ENCODE data around the gene GTPBP3. TPM values are rescaled to one million over a fixed set of nuclear protein-coding genes. Genes with fewer than 3 reads are reported as not detected.

GTPBP3 gene
- total and polyA plus RNA-seq, 2 experiments from 2014 or later: 25.4 to 67.8 TPM

GRCh38 chr19:17380426-17381138 is 43.2 kb downstream of the GTPBP3 start:
- Histone ChIP-seq H3K36me3 (ENCODE audit: insufficient read depth) (no peaks in the 10 kb centered on the region), H3K4me2 (no peak overlapping the region), H3K4me1 (ENCODE audit: insufficient read depth) (peaks cover 6% of the 10 kb centered on the region; the same call in 1 of the 2 replicates), H3K9me2 (ENCODE audit: insufficient read depth) (no peaks in the 10 kb centered on the region), H3K27ac (ENCODE audit: low read depth) (no peak overlapping the region), H3F3A (replicated peaks; ENCODE audit: low read depth) (0 out of 2 replicates have a peak, but pooled peaks cover 12% of the 10 kb centered on the region), H2AFZ (no peak overlapping the region; the same call in 1 of the 2 replicates), H3K4me3 (no peak overlapping the region), H3K79me2 (replicated peaks; ENCODE audit: insufficient read depth) (no peaks in the 10 kb centered on the region), H4K20me1 (replicated peaks; ENCODE audit: insufficient read depth) (no peaks in the 10 kb centered on the region), H3K27me3 (ENCODE audit: insufficient read depth) (no peaks in the 10 kb centered on the region)
- Mint-ChIP-seq H3K27me3 (ENCODE audit: insufficient read depth, low read depth, poor library complexity) (peaks cover 28% of the 10 kb centered on the region), H3K36me3 (ENCODE audit: low read depth) (peaks cover 7% of the 10 kb centered on the region; the same call in 2 of the 3 replicates), H3K27ac (no peak overlapping the region), H3K4me3 (no peak overlapping the region), H3K9me3 (peaks cover 10% of the 10 kb centered on the region), H3K4me1 (peaks cover 12% of the 10 kb centered on the region)
- DNase-seq (ENCODE audit: low spot score) (no peak), ATAC-seq (no peak)
- TF ChIP-seq STAT1 (IDR thresholded peaks at IDR 0.05; ENCODE audit: unreplicated experiment) (no peak), EZH2phosphoT487 (IDR thresholded peaks at IDR 0.05; ENCODE audit: unreplicated experiment) (no peak), ZNF114 (CRISPR knock-in tag; IDR thresholded peaks at IDR 0.05) (no peak), ZNF331 (CRISPR knock-in tag; IDR thresholded peaks at IDR 0.05; ENCODE audit: low read depth) (no peak), CTCF (conservative IDR thresholded peaks at IDR 0.05; ENCODE audit: low read depth in 2 of 2) (no peak), ETS1 (IDR thresholded peaks at IDR 0.05) (no peak)

GRCh38 chr19:17385878-17386611 is 48.7 kb downstream of the GTPBP3 start:
- peaks cover 16% of the 10 kb centered on the region for H3K27me3 Mint-ChIP-seq (ENCODE audit: insufficient read depth, low read depth, poor library complexity)
- H3K27me3 ChIP-seq (ENCODE audit: insufficient read depth): peaks cover 10% of the 10 kb centered on the region; the same call in 1 of the 2 replicates

More at GRCh38 chr19:17385878-17386611, 48.7 kb downstream of the GTPBP3 start:
- DNase-seq (ENCODE audit: low spot score) (peak; percentile 92), ATAC-seq (peak; percentile 79)
- H3K9me2 ChIP-seq (ENCODE audit: insufficient read depth): no peaks in the 10 kb centered on the region
- H4K20me1 ChIP-seq (replicated peaks; ENCODE audit: insufficient read depth): no peaks in the 10 kb centered on the region
- H3K36me3 ChIP-seq (ENCODE audit: insufficient read depth): no peaks in the 10 kb centered on the region
- peaks cover 14% of the 10 kb centered on the region for H3F3A ChIP-seq (replicated peaks; ENCODE audit: low read depth)
- H2AFZ ChIP-seq: peak overlapping the region; percentile 99
- Mint-ChIP-seq H3K4me1 (peaks cover 5% of the 10 kb centered on the region), H3K9me3 (peaks cover 16% of the 10 kb centered on the region), H3K4me3 (no peak overlapping the region), H3K36me3 (ENCODE audit: low read depth) (no peaks in the 10 kb centered on the region; the same call in 2 of the 3 replicates), H3K27ac (no peak overlapping the region)
- H3K4me1 ChIP-seq (ENCODE audit: insufficient read depth): peaks cover 6% of the 10 kb centered on the region; the same call in 1 of the 2 replicates
- no peaks in the 10 kb centered on the region for H3K79me2 ChIP-seq (replicated peaks; ENCODE audit: insufficient read depth)
- no peak overlapping the region for H3K27ac ChIP-seq (ENCODE audit: low read depth)
- H3K4me2 ChIP-seq: peak overlapping the region; percentile 69; the same call in 1 of the 2 replicates
- no peak overlapping the region for H3K4me3 ChIP-seq
- no peak for TF ChIP-seq ZNF462 (CRISPR knock-in tag; IDR thresholded peaks at IDR 0.05)
- TF ChIP-seq CTCF (conservative IDR thresholded peaks at IDR 0.05; ENCODE audit: low read depth in 2 of 2): peak; percentile 88 to 92
